WTC11 (cell line): ENCODE data around the gene STK33. TPM values are rescaled to one million over a fixed set of nuclear protein-coding genes. Genes with fewer than 3 reads are reported as not detected.

Source experiments
- ATAC-seq: fragments of 200-7000 bp; cut with Tn5 transposase; 2 replicates; pipeline ENCODE4 v1.10.0; 2021; ENCODE audit warnings: mild to moderate bottlenecking, moderate library complexity
- CTCF ChIA-PET: fragments of 300-600 bp; sonication (Branson Sonifier 250); formaldehyde crosslinking; loops from one replicate; lab custom pipeline; 2021; ENCODE audit warnings: antibody characterized with exemption; lab: Charles Lee
- POLR2A ChIA-PET: fragments of 350-600 bp; sonication (Branson Sonifier 250); formaldehyde crosslinking; loops from one replicate; lab custom pipeline; 2021; ENCODE audit warnings: antibody characterized with exemption; lab: Charles Lee
- DNase-seq: peaks from one replicate; pipeline ENCODE4 v3.0.0; 2021; ENCODE audit warnings: low spot score
- H3K27ac Mint-ChIP-seq: 2 replicates; pipeline ENCODE4 v1.8.0; 2021; ENCODE audit warnings: mixed read lengths
- H3K27me3 Mint-ChIP-seq: 2 replicates; pipeline ENCODE4 v1.8.0; 2021; ENCODE audit warnings: low read depth, mild to moderate bottlenecking, moderate library complexity, mixed read lengths
- H3K36me3 Mint-ChIP-seq: 2 replicates; pipeline ENCODE4 v1.8.0; 2021; ENCODE audit warnings: mixed read lengths
- H3K4me1 Mint-ChIP-seq: 2 replicates; pipeline ENCODE4 v1.8.0; 2022; ENCODE audit warnings: mixed read lengths
- H3K4me3 Mint-ChIP-seq: 2 replicates; pipeline ENCODE4 v1.8.0; 2021; ENCODE audit warnings: mild to moderate bottlenecking, moderate library complexity, mixed read lengths
- H3K9me3 Mint-ChIP-seq: 2 replicates; pipeline ENCODE4 v1.8.0; 2021; ENCODE audit warnings: mixed read lengths
- ATF3 ChIP-seq: sonication (generic); formaldehyde crosslinking; conservative IDR thresholded peaks from 2 replicates; pipeline ENCODE4 v1.8.1; 2022; ENCODE audit warnings: mild to moderate bottlenecking, missing genetic modification reagents
- ATF6 ChIP-seq: sonication (generic); formaldehyde crosslinking; IDR thresholded peaks from 2 replicates; pipeline ENCODE4 v1.8.1; 2023; ENCODE audit warnings: mild to moderate bottlenecking, missing genetic modification reagents
- CTCF ChIP-seq: fragments of 200-600 bp; IDR thresholded peaks from 2 replicates; pipeline ENCODE4 v1.8.0; 2022; ENCODE audit warnings: antibody characterized with exemption
- E2F1 ChIP-seq: sonication (generic); formaldehyde crosslinking; IDR thresholded peaks from 2 replicates; pipeline ENCODE4 v1.8.0; 2022; ENCODE audit warnings: mild to moderate bottlenecking, missing genetic modification reagents
- ELF4 ChIP-seq: sonication (generic); formaldehyde crosslinking; IDR thresholded peaks from 2 replicates; pipeline ENCODE4 v1.8.1; 2022; ENCODE audit warnings: low read depth, mild to moderate bottlenecking, moderate library complexity, missing genetic modification reagents
- ETV6 ChIP-seq: sonication (generic); formaldehyde crosslinking; IDR thresholded peaks from 2 replicates; pipeline ENCODE4 v1.8.1; 2022; ENCODE audit warnings: mild to moderate bottlenecking, missing genetic modification reagents
- KAT7 ChIP-seq: sonication (generic); formaldehyde crosslinking; IDR thresholded peaks from 2 replicates; pipeline ENCODE4 v1.8.1; 2023; ENCODE audit warnings: missing genetic modification reagents, mild to moderate bottlenecking, borderline replicate concordance
- MAX ChIP-seq: sonication (generic); formaldehyde crosslinking; IDR thresholded peaks from 2 replicates; pipeline ENCODE4 v1.8.0; 2022; ENCODE audit warnings: mild to moderate bottlenecking, missing genetic modification reagents
- NFATC4 ChIP-seq: fragments of 250-450 bp; sonication (Bioruptor Pico); IDR thresholded peaks from 2 replicates; pipeline ENCODE4 v1.9.0; 2021; ENCODE audit warnings: mild to moderate bottlenecking
- NFYB ChIP-seq: sonication (generic); formaldehyde crosslinking; conservative IDR thresholded peaks from 2 replicates; pipeline ENCODE4 v1.8.0; 2022; ENCODE audit warnings: low read depth, missing genetic modification reagents
- SMAD3 ChIP-seq: sonication (generic); formaldehyde crosslinking; IDR thresholded peaks from 2 replicates; pipeline ENCODE4 v1.8.0; 2022; ENCODE audit warnings: missing genetic modification reagents, mild to moderate bottlenecking, borderline replicate concordance
- SMAD4 ChIP-seq: sonication (generic); formaldehyde crosslinking; IDR thresholded peaks from 2 replicates; pipeline ENCODE4 v1.8.0; 2022; ENCODE audit warnings: mild to moderate bottlenecking, missing genetic modification reagents
- SOX15 ChIP-seq: fragments of 250-450 bp; sonication (Bioruptor Pico); IDR thresholded peaks from 2 replicates; pipeline ENCODE4 v1.9.0; 2021; ENCODE audit warnings: mild to moderate bottlenecking
- USF2 ChIP-seq: sonication (generic); formaldehyde crosslinking; IDR thresholded peaks from 2 replicates; pipeline ENCODE4 v1.8.1; 2023; ENCODE audit warnings: mild to moderate bottlenecking, missing genetic modification reagents, moderate library complexity
- ZNF121 ChIP-seq: sonication (generic); formaldehyde crosslinking; IDR thresholded peaks from 2 replicates; pipeline ENCODE4 v1.8.0; 2023; ENCODE audit warnings: missing genetic modification reagents
- ZNF232 ChIP-seq: sonication (generic); formaldehyde crosslinking; IDR thresholded peaks from 2 replicates; pipeline ENCODE4 v1.8.0; 2022; ENCODE audit warnings: mild to moderate bottlenecking, missing genetic modification reagents
- ZNF396 ChIP-seq: fragments of 250-450 bp; sonication (Bioruptor Pico); IDR thresholded peaks from 2 replicates; pipeline ENCODE4 v1.8.0; 2021; ENCODE audit warnings: mild to moderate bottlenecking, moderate library complexity, borderline replicate concordance
- ZSCAN18 ChIP-seq: fragments of 250-450 bp; sonication (Bioruptor Pico); IDR thresholded peaks from 2 replicates; pipeline ENCODE4 v2.1.2; 2022; ENCODE audit warnings: mild to moderate bottlenecking, moderate library complexity
- total RNA-seq: library from RNA; stranded (reverse); gene quantifications from 3 replicates; pipeline ENCODE4 v1.2.3, GENCODE V29; 2021

Gene STK33
- total RNA-seq, 1 experiment from 2014 or later: 13.3 TPM

- no peak for TF ChIP-seq ZSCAN18 (CRISPR knock-in tag)
- TF ChIP-seq, all 79 proteins: peak for 0
Measured at GRCh38 chr11:8544807-8545206, 49.2 kb downstream of the STK33 start (continued).

GRCh38 chr11:8543278-8543677 is 50.8 kb downstream of the STK33 start:
- POLR2A ChIA-PET: no interaction called here
- CTCF ChIA-PET: no interaction called here
- no peaks in the 10 kb centered on the region; the same call in 1 of the 2 replicates for H3K36me3 Mint-ChIP-seq
- no peak for TF ChIP-seq SOX15
- no peak for TF ChIP-seq KAT7 (CRISPR knock-in tag)
- TF ChIP-seq USF2 (CRISPR knock-in tag): no peak
- TF ChIP-seq ATF3: no peak
- no peak for TF ChIP-seq NFATC4
- TF ChIP-seq NFYB: no peak
- ATAC-seq (no peak), DNase-seq (no peak)
- no peak overlapping the region for H3K27ac Mint-ChIP-seq
- peaks cover 8% of the 10 kb centered on the region for H3K9me3 Mint-ChIP-seq
- H3K4me1 Mint-ChIP-seq: no peaks in the 10 kb centered on the region
- H3K27me3 Mint-ChIP-seq: no peaks in the 10 kb centered on the region
- no peak overlapping the region for H3K4me3 Mint-ChIP-seq

- ChIA-PET CTCF (no interaction called here), POLR2A (interaction anchor here (0.6 kb wide), 1 partner anchor 243 kb away, joined by 3 read pairs; no protein-coding TSS in a partner anchor)
- no peaks in the 10 kb centered on the region for H3K36me3 Mint-ChIP-seq
- H3K9me3 Mint-ChIP-seq: no peaks in the 10 kb centered on the region
- no peak for DNase-seq
- H3K27ac Mint-ChIP-seq: no peak overlapping the region
- H3K4me3 Mint-ChIP-seq: no peak overlapping the region
- H3K27me3 Mint-ChIP-seq: no peaks in the 10 kb centered on the region
- no peaks in the 10 kb centered on the region for H3K4me1 Mint-ChIP-seq
- no peak for TF ChIP-seq SMAD4
- TF ChIP-seq ETV6 (CRISPR knock-in tag): no peak
- TF ChIP-seq ZNF121 (CRISPR knock-in tag): no peak
- TF ChIP-seq ZNF396 (CRISPR knock-in tag): no peak
- TF ChIP-seq E2F1: no peak
- TF ChIP-seq ELF4 (CRISPR knock-in tag): no peak
- TF ChIP-seq CTCF: no peak
- no peak for TF ChIP-seq ZNF232
- no peak for TF ChIP-seq ATF6 (CRISPR knock-in tag)
- TF ChIP-seq SOX15: no peak
- no peak for TF ChIP-seq SMAD3
- TF ChIP-seq MAX (CRISPR knock-in tag): no peak
- TF ChIP-seq, all 79 proteins: peak for 0
- no peak for ATAC-seq
Measured at GRCh38 chr11:8541448-8541847, 52.6 kb downstream of the STK33 start.
